GM19372 (cell line): ENCODE results near the gene TOLLIP.

Experiments
- ATAC-seq: cut with Tn5 transposase; IDR thresholded peaks from one replicate; pipeline ENCODE4 v1.9.1; 2021; ENCODE audit warnings: mild to moderate bottlenecking, low read depth, moderate library complexity; ENCODE audit not compliant: unreplicated experiment

TOLLIP gene

DNA sequence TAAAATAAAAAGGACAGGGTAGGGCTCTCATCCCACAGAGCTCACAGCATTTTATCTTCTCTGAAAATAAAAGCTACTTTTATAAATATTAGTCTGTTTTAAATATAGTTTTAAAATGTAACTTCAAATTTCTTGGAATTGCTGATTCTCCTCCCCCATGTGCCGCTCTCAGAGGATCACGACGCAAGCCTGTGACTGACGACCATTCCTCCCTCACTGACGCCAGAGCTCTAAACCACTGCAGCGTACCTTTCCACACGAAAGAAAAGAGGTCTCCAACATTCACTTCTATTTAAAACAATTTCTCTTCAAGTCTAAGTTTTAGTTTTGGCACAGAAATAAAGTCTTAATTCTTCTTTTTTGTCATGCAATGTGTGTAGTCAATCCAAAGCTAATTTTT lies 9.3 kb downstream of the TOLLIP start:
- no peak for ATAC-seq

- ATAC-seq = no peak
Measured at GRCh38 chr11:1299621-1300020, 9.8 kb downstream of the TOLLIP start.

DNA sequence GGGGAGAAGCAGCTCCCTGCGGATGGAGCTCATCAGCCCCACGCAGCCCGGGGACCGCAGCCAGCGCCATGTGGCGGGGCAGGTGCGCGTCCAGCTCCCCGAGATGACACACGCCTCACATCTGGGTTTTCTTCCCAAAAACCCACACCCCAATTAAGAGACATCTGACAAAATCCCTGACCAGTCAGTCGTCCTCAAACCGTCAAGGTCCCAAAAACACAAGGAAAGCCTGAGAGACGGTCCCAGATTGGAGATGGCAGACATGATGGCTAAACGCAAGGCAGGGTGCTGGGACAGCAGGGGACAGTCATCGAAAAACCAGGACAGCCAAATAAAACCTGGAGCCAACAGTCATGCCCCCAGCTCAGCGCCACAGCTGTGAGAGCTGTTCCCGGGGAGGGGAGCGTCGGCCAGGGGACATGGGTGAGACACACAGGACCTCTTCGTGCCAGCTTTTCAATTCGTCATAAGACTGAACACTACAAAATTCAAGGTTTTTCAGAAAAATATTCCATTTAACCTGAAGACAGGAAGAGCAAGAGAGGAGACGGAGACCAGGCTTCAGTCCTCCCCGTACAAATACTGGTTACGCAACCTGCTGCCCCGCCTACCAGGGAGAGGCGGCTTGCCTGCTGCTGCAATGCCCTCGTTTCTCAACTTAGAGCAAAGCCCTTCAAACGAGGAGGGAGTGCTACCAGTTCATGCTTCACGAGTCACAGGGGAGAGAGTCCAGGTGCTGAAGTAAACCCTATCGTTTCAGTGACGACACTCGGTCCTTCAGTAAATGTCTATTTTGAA lies 10.5 kb downstream of the TOLLIP start:
- ATAC-seq = no peak

DNA sequence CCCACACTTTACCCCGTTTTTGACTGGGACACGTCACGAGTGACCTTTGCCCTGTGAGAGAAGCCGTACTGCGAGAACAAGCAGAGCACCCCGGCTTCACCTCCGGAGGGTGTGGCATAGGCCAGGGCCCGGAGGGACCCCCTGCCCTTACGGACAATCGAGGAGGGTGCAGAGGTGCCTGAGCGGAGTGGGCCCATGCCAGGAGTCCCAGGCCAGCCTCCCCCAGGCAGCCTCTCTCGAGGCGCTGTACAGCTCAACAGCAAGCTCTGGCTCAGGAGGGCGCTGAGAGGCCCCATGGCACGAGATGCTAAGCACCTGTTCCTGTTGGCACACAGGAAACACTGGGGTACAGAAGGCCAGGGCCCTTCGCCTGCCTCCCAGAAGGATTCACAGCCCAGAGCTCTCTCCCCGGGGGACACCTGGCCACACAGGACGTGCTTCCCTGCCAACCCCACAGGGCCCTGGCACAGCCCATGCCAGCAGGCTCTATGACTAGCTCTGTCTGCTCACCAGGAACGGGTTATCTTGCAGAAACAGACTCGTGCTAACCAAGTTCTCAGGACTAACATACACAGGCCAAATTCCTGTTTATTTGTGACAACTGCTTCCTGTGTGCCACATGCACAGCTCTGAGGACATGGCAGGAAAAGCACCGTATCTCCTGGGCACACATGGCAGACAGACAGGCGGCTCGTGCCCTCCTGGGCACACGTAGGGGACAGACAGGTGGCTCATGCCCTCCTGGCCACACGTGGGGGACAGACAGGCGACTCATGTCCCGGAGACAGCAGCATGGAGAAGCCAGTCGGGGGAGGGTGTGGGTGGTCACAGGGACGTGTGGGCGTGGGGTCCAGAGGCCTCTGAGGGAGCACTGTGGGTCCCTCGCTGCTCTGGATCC lies 11.6 kb downstream of the TOLLIP start:
- ATAC-seq = no peak

GRCh38 chr11:1297011-1297575 lies 12.3 kb downstream of the TOLLIP start:
- no peak for ATAC-seq

DNA sequence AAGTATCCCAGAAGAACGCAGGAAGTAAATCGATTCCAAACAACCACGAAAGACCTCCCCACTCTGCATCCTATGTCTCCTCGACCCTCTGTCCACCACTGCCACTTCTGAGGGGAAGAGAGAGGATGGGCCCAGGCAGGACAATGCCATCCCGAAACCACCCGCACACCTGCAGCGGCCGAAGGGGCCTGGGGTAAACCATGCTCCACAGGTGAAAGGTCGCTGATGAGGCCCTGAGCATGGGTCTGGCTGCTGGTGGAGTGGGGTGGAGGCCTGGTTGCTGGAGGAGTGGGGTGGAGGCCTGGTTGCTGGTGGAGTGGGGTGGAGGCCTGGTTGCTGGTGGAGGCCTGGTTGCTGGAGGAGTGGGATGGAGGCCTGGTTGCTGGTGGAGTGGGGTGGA lies 13.1 kb downstream of the TOLLIP start:
- no peak for ATAC-seq

DNA sequence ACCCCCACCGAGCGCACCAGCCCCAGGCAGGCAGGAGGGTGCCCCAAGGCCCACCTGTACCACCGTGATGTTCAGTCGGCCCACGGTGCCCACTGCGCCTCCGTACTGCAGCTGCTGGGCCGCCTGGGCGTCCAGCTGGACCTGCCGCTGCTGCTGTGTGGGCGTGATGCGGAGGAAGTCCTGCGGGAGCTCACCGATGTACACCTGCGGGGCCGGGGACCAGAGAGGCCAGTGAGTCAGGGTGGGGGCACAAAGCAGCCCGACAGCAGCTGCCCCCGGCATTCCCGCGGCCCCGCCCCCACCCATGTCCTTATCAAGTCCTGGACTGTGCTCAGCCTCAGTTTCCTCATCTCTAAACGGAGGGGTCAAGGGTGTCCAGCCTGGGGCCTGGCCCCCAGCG lies 13.8 kb downstream of the TOLLIP start:
- ATAC-seq = no peak

DNA sequence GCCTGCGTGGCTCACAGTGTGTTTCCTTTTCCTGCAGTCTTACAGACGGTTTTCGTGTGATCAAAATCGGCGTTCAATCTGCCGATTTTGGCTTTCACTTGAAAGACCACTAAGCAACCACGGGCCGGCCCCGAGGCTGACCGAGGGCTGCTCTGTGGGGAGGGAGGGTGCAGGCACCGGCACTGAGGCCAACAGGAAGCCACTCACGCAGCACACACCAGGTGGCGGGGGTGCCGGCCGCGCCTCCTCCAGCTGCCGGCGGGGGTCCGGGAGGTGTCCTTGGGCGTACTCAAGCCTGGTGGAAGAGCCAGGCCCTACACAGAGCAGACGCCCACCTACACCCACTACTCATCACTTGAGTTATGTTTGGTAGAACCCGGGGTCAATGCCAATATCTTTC lies 14.3 kb downstream of the TOLLIP start:
- ATAC-seq = no peak

DNA sequence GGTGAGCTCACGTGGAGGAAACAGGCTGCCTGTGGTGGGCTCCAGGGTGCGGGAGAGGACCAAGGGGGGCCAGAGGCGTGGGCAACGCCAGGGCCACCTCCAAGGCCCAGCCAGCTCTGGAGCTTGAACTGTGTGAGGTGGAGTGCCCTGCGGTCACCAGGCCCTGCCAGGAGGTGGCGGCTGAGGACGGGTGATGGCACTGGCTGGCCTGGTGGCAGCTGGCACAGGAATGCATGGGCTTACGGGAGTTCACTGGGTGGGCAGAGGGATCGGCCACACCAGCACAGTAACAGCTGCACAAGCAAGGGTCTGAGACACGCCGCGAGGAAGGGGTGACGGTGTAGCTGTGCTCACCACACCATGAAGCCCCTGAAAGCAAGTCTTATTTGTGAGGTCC lies 15.8 kb downstream of the TOLLIP start:
- ATAC-seq = no peak

DNA sequence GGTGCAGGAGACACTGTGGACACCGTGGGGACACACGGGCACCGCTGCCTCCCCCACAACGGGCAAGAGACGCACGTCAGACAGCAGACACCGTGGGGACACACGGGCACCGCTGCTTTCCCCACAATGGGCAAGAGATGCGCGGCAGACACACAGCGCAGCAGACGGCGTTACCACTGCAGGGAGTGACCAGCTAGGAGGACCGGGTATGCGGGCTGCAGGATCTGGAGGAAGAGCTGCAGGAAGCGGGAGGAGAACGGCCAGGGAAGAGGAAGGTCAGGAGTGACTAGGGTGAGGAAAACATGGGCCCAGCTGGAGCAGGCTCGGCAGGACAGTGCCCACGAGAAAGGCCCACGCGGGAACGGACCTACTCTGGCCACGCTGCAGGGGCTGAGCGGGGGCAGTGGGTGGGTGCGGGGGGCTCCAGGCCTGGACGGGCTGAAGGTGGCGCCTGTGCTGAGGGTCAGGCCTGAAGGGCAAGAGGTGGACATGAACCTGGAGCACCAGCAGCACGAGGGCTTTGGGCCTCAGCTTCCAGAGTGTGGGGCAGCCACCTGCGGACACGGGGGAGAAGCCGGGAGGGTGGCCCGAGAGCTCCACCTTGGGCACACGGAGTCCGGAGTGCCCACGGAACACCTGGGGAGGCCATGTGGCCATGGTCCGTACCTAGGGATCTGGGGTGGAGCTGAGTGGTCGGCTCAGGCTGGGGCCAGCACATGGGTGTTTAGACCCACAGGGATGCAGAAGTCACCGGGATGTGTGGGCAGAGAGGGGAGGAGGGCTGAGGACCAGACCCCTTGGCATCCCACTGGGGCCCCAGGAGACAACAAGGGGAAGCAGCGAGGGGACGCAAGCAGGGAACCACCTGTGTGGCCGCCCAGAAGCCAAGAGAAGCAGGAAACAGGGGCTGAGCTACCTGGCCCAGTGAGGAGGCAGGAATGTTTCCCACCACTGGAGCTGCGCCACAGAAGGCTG lies 16.5 kb downstream of the TOLLIP start:
- ATAC-seq = no peak

GRCh38 chr11:1292018-1292643 lies 17.3 kb downstream of the TOLLIP start:
- no peak for ATAC-seq

DNA sequence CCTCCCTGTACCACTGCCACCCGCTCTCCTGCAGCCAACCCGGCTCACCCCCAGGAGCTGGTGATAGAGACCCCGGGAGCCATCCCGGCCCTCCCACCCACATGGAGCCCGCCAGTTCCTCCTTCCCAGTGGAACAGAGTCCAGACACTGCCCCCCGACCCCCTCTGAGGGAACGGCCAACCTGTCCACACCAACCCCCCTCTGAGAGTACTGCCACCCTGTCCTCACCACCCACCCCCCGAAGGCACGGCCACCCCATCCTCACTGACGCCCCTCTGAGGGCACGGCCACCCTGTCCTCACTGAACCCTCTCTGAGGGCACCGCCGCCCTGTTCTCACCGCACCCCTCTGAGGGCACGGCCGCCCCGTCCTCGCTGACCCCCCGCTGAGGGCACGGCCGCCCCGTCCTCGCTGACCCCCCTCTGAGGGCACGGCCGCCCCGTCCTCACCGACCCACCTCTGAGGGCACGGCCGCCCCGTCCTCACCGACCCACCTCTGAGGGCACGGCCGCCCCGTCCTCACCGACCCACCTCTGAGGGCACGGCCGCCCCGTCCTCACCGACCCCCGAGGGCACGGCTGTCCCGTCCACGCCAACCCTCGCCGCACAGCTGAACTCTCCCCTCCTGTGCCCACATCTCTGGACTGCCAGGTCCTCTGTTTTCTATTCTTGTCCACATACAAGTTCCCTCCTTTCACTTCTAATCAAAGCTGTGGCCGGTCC lies 18.0 kb downstream of the TOLLIP start:
- ATAC-seq = no peak

GRCh38 chr11:1290052-1291040 lies 19.1 kb downstream of the TOLLIP start:
- no peak for ATAC-seq

GRCh38 chr11:1289211-1289935 lies 20.1 kb downstream of the TOLLIP start:
- no peak for ATAC-seq

DNA sequence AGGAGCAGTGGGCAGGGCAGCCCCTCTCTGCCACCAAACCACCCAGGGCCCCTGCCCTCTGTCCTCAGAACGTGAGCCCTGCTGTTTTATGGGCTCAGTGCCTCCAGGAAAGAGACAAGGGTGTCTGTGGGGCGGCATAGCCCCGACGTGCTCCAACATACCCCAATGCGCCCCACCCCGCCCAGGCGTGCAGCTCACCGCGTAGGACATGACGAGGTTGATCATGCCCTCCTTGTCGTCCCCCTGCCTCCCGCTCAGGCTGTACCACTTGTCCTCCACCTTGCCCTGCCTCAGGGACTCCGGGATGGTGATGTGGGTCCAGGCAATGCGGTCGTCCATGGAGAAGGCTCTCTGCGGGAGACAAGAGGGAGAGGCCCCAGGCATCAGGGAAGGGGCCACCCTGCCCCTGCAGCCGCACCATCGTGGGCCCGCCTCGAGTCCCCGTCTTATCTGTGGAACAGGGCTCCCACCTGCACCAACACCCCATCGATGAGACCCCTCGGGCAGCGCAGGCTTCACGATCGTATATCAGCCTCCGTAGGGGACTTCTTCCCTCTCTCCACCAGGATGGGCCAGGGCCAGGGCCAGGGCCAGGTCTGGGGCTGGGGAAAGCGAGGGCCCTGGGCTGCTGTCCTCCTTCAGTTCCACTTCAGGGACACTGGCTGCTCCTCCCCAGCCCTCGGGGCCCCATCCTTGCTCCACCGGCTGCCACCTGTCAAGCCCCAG lies 20.8 kb downstream of the TOLLIP start:
- no peak for ATAC-seq

- no peak for ATAC-seq
Measured at GRCh38 chr11:1287928-1288327, 21.5 kb downstream of the TOLLIP start.

GRCh38 chr11:1285876-1286275 lies 23.6 kb downstream of the TOLLIP start:
- ATAC-seq = no peak
